ENCODE data around the gene WFIKKN1. TPM values are rescaled to one million over a fixed set of nuclear protein-coding genes. Genes with fewer than 3 reads are reported as not detected.

The WFIKKN1 gene
- total RNA-seq, 1 experiment from 2014 or later, result 0.11 TPM

DNA sequence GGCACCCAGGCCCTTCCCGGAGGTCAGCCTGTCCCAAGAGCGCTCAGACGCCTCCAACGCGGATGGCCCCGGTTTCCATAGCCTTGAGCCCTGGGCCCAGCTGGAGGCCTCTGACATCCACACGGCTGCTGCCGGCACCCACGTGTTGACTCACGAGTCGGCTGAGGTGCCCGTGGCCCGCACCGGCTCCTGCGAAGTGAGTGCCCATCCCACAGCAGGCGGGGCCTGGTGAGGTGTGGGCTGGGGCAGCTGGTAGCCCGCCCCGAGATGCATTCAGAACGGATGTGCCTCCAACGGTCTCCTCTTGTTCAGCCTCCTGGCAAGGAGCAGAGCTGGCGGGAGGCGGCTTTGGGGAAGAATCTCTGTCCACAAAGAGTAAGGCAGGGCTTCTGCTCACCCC, 21.1 kb downstream of the WFIKKN1 start:
- no peak for DNase-seq
- Histone ChIP-seq H3K4me2 (ENCODE audit: low read length) (no peak overlapping the region), H3F3A (ENCODE audit: low read length, unreplicated experiment) (no peaks in the 10 kb centered on the region), H3K9me2 (replicated peaks; ENCODE audit: low read length) (no peaks in the 10 kb centered on the region), H2AFZ (ENCODE audit: low read length) (no peak overlapping the region), H3K36me3 (ENCODE audit: low read depth, low read length) (no peaks in the 10 kb centered on the region), H3K27ac (ENCODE audit: low read length) (no peak overlapping the region), H3K9me3 (ENCODE audit: low read length) (no peaks in the 10 kb centered on the region), H3K4me3 (ENCODE audit: low read length) (no peak overlapping the region), H3K9ac (ENCODE audit: low read length) (no peak overlapping the region), H3K79me2 (ENCODE audit: low read length) (no peaks in the 10 kb centered on the region), H3K4me1 (ENCODE audit: insufficient read depth, low read length) (peaks cover 11% of the 10 kb centered on the region), H4K20me1 (ENCODE audit: low read length) (no peaks in the 10 kb centered on the region), H3K27me3 (ENCODE audit: low read length) (no peaks in the 10 kb centered on the region)
- no peak for ATAC-seq
- BruUV-seq (replicated peaks), result no TSS peak
- TF ChIP-seq, protein P1, sequence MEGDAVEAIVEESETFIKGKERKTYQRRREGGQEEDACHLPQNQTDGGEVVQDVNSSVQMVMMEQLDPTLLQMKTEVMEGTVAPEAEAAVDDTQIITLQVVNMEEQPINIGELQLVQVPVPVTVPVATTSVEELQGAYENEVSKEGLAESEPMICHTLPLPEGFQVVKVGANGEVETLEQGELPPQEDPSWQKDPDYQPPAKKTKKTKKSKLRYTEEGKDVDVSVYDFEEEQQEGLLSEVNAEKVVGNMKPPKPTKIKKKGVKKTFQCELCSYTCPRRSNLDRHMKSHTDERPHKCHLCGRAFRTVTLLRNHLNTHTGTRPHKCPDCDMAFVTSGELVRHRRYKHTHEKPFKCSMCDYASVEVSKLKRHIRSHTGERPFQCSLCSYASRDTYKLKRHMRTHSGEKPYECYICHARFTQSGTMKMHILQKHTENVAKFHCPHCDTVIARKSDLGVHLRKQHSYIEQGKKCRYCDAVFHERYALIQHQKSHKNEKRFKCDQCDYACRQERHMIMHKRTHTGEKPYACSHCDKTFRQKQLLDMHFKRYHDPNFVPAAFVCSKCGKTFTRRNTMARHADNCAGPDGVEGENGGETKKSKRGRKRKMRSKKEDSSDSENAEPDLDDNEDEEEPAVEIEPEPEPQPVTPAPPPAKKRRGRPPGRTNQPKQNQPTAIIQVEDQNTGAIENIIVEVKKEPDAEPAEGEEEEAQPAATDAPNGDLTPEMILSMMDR (conservative IDR thresholded peaks at IDR 0.05; ENCODE audit: low read depth, low read length), result no peak
- no peak for TF ChIP-seq EZH2 (IDR thresholded peaks at IDR 0.05; ENCODE audit: low read length, unreplicated experiment)
- TF ChIP-seq EZH2phosphoT487 (IDR thresholded peaks at IDR 0.05; ENCODE audit: borderline replicate concordance, low read length), result no peak
- ChIA-PET POLR2A (ENCODE audit: unreplicated experiment) (no interaction called here), CTCF (no interaction called here)
- intact Hi-C loops (cut with micrococcal nuclease), result no loop called here

DNA sequence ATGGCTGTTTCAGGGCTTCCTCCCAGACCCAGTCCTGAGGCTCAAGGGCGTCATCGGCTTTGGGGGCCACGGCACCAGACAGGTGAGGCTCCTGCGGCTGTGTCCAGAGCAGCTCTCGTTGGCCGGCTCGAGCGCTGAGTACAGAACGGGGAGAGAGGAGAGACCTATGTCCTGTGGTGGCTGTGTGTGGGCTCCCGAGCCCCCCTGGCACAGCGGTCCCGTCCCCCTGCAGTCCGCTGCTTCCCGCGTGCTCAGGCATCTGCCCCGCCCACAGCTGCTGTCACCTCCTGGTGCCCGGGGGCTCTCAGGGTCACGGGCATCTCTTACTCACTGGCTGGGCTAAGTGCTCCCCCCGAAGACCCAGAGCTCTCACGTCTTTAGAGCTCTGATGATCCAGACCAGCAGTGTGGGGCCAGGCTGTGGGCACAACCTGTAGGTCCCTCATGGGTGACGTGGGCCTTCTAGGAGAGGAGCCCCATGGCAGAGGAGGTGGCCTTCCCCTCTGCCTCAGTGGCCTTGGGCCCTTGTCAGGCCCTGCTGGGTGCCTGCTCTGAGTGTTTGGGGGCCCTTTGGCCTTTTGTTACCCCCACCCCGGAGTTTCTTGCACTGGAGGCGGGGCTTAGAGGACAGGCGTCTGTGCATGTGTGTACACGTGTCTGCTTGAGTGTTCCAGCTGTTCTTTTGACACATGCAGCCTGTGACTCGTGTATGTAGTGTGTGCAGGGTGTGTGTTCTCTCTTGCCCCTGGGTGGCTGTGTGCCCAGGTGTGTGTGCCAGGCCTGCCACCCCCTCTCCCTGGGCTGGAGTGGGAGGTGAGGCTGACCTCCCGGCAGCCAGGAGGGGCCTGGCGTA, 21.9 kb downstream of the WFIKKN1 start:
- H3K9ac ChIP-seq (ENCODE audit: low read length), result no peak overlapping the region
- CTCF ChIA-PET, result no interaction called here

More for the DNA sequence above, 21.9 kb downstream of the WFIKKN1 start:
- Histone ChIP-seq H3K9me2 (replicated peaks; ENCODE audit: low read length) (no peaks in the 10 kb centered on the region), H2AFZ (ENCODE audit: low read length) (no peak overlapping the region), H3K79me2 (ENCODE audit: low read length) (no peaks in the 10 kb centered on the region), H4K20me1 (ENCODE audit: low read length) (no peaks in the 10 kb centered on the region), H3K4me1 (ENCODE audit: insufficient read depth, low read length) (peaks cover 11% of the 10 kb centered on the region), H3K27ac (ENCODE audit: low read length) (no peak overlapping the region), H3F3A (ENCODE audit: low read length, unreplicated experiment) (no peaks in the 10 kb centered on the region), H3K9me3 (ENCODE audit: low read length) (no peaks in the 10 kb centered on the region), H3K4me3 (ENCODE audit: low read length) (no peak overlapping the region), H3K27me3 (ENCODE audit: low read length) (no peaks in the 10 kb centered on the region), H3K36me3 (ENCODE audit: low read depth, low read length) (no peaks in the 10 kb centered on the region), H3K4me2 (ENCODE audit: low read length) (no peak overlapping the region)
- POLR2A ChIA-PET (ENCODE audit: unreplicated experiment), result no interaction called here
- no TSS peak for BruUV-seq (replicated peaks)
- TF ChIP-seq, protein P1 (conservative IDR thresholded peaks at IDR 0.05; ENCODE audit: low read depth, low read length), result no peak
- TF ChIP-seq EZH2phosphoT487 (IDR thresholded peaks at IDR 0.05; ENCODE audit: borderline replicate concordance, low read length) (no peak), EZH2 (IDR thresholded peaks at IDR 0.05; ENCODE audit: low read length, unreplicated experiment) (no peak)
- DNase-seq (no peak), ATAC-seq (no peak)
- intact Hi-C loops (cut with micrococcal nuclease), result no loop called here
